Ishikawa (cell line): ENCODE measurements around the gene KDM8.

ENCODE experiments used
- CREB1 ChIP-seq: IDR thresholded peaks from 2 replicates; pipeline ENCODE4 v1.6.1; 2012; ENCODE audit warnings: low read depth
- EP300 ChIP-seq: IDR thresholded peaks from 2 replicates; pipeline ENCODE4 v1.6.1; 2012; ENCODE audit warnings: borderline replicate concordance
- TAF1 ChIP-seq: IDR thresholded peaks from 2 replicates; pipeline ENCODE4 v1.6.1; 2012; ENCODE audit warnings: low read depth, mild to moderate bottlenecking

DNA sequence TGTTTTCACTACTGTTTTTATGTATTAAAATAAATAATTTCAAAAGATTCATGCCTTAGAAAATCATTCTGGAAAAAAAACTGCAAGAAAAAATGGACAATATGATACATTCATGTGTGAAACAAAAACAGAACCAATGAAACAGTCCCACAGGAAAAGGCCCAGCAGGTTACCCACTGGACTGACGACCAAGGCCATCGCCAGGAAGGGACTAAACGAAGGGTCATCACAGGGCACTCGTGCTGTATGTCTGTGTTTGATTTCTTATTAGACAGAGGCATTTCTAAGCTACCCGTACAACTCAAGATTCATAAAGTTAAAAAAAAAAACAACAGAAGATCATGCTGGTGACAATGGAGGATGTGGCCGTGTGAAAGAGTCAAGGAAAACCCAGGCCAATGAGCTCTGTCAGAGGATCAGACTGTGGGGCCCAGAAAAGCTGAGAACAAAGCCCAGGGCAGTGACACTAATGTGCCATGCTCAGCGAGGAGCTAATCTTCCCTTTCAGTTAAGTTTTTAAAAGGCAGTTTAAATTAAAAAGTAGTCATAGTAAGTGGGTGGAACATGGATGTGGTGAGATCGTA, 33.4 kb downstream of the KDM8 start:
- TF ChIP-seq CREB1 (no peak), EP300 (no peak), TAF1 (no peak)
